KMS-11 (cell line): Measurements from ENCODE around the gene MGMT.

ENCODE experiments used
- H2AFZ ChIP-seq: fragments of 200-600 bp; sonication (generic); 2 replicates; pipeline ENCODE4 v1.6.1; 2016; ENCODE audit warnings: antibody characterized with exemption, mixed run types, low read depth
- H3K27ac ChIP-seq: fragments of 200-600 bp; sonication (generic); 2 replicates; pipeline ENCODE4 v1.6.1; 2016; ENCODE audit warnings: mild to moderate bottlenecking, mixed run types
- H3K27me3 ChIP-seq: fragments of 200-600 bp; sonication (generic); 2 replicates; pipeline ENCODE4 v1.6.1; 2017; ENCODE audit warnings: mild to moderate bottlenecking, low read depth, mixed run types, moderate library complexity; ENCODE audit not compliant: insufficient read depth
- H3K36me3 ChIP-seq: fragments of 200-600 bp; sonication (generic); 2 replicates; pipeline ENCODE4 v1.6.1; 2017; ENCODE audit warnings: mild to moderate bottlenecking, mixed run types; ENCODE audit not compliant: insufficient read depth
- H3K4me1 ChIP-seq: fragments of 200-600 bp; sonication (generic); 2 replicates; pipeline ENCODE4 v1.6.1; 2016; ENCODE audit warnings: mild to moderate bottlenecking, low read depth, mixed run types; ENCODE audit not compliant: poor library complexity, severe bottlenecking
- H3K4me2 ChIP-seq: fragments of 200-600 bp; sonication (generic); 2 replicates; pipeline ENCODE4 v1.7.0; 2016; ENCODE audit warnings: mild to moderate bottlenecking, mixed run types
- H3K4me3 ChIP-seq: fragments of 200-600 bp; sonication (generic); IDR thresholded peaks from 2 replicates; pipeline ENCODE4 v1.6.1; 2017; ENCODE audit warnings: low read depth, low read length, mixed read lengths; ENCODE audit not compliant: insufficient read depth
- H3K79me2 ChIP-seq: fragments of 200-600 bp; sonication (generic); 2 replicates; pipeline ENCODE4 v1.6.1; 2016; ENCODE audit warnings: low read depth, mixed run types; ENCODE audit not compliant: insufficient read depth
- H3K9ac ChIP-seq: fragments of 200-600 bp; sonication (generic); 2 replicates; pipeline ENCODE4 v1.6.1; 2016; ENCODE audit warnings: mild to moderate bottlenecking, mixed run types
- H4K20me1 ChIP-seq: fragments of 200-600 bp; sonication (generic); 2 replicates; pipeline ENCODE4 v1.6.1; 2016; ENCODE audit warnings: mild to moderate bottlenecking, mixed run types; ENCODE audit not compliant: insufficient read depth
- CTCF ChIP-seq: fragments of 200-600 bp; sonication (generic); conservative IDR thresholded peaks from 2 replicates; pipeline ENCODE4 v1.6.1; 2017; ENCODE audit warnings: low read depth, mild to moderate bottlenecking, antibody characterized with exemption, low read length, moderate library complexity, mixed read lengths

Gene MGMT

GRCh38 chr10:129741280-129741977, 274.4 kb downstream of the MGMT start:
- no peak for TF ChIP-seq CTCF
- Histone ChIP-seq H3K36me3 (no peaks in the 10 kb centered on the region), H3K27ac (no peak overlapping the region)

DNA sequence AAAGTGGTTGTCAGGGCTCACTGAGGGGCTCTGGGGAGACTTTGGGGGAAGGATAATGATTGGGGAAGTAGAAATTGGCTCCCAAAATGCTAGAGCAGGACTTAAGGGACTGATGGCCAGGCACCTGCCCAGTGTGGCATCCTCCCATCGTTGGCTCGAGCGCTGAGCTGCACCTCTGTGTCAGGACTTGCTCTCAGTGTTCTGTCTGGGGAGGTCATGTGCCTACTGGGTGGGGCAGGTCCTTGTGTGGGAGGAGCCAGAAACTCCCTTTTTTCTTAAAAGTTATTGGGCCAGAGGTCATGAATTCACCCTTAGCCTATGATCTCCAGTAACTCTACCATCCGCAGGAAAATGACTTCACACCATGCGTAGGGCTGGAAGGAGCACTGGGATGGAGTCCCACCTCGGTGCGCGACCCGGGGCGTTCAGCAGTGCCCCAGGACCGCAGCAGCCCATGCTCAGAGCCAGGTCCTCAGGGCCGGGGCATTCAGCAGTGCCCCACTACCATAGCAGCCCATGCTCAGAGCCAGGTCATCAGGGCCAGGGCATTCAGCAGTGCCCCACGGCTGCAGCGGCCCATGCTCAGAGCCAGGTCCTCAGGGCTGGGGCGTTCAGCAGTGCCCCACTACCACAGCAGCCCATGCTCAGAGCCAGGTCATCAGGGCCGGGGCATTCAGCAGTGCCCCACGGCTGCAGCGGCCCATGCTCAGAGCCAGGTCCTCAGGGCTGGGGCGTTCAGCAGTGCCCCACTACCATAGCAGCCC, 275.1 kb downstream of the MGMT start:
- Histone ChIP-seq H3K27ac (no peak overlapping the region), H3K27me3 (no peaks in the 10 kb centered on the region), H4K20me1 (no peaks in the 10 kb centered on the region), H3K36me3 (no peaks in the 10 kb centered on the region), H2AFZ (no peak overlapping the region), H3K4me3 (no peak overlapping the region), H3K79me2 (no peaks in the 10 kb centered on the region), H3K9ac (no peak overlapping the region), H3K4me2 (no peak overlapping the region), H3K4me1 (no peaks in the 10 kb centered on the region)
- no peak for TF ChIP-seq CTCF

More at GRCh38 chr10:129741280-129741977, 274.4 kb downstream of the MGMT start:
- Histone ChIP-seq H4K20me1 (no peaks in the 10 kb centered on the region), H3K4me1 (no peaks in the 10 kb centered on the region), H3K4me3 (no peak overlapping the region), H3K4me2 (no peak overlapping the region), H3K79me2 (no peaks in the 10 kb centered on the region), H3K27me3 (no peaks in the 10 kb centered on the region), H2AFZ (no peak overlapping the region), H3K9ac (no peak overlapping the region)

- Histone ChIP-seq H3K9ac (no peak overlapping the region), H3K79me2 (no peaks in the 10 kb centered on the region), H3K4me3 (no peak overlapping the region), H3K27me3 (no peaks in the 10 kb centered on the region), H3K4me1 (no peaks in the 10 kb centered on the region), H4K20me1 (no peaks in the 10 kb centered on the region), H3K27ac (no peak overlapping the region), H2AFZ (no peak overlapping the region), H3K4me2 (no peak overlapping the region), H3K36me3 (no peaks in the 10 kb centered on the region)
- TF ChIP-seq CTCF, result no peak
Measured at GRCh38 chr10:129742742-129743550, 275.9 kb downstream of the MGMT start.

GRCh38 chr10:129743738-129744133, 276.7 kb downstream of the MGMT start:
- H2AFZ ChIP-seq, result no peak overlapping the region
- H3K79me2 ChIP-seq, result no peaks in the 10 kb centered on the region
- no peak overlapping the region for H3K9ac ChIP-seq
- H3K4me3 ChIP-seq, result no peak overlapping the region
- no peak overlapping the region for H3K27ac ChIP-seq
- H3K27me3 ChIP-seq, result no peaks in the 10 kb centered on the region
- H3K4me1 ChIP-seq, result no peaks in the 10 kb centered on the region
- no peak for TF ChIP-seq CTCF
- no peaks in the 10 kb centered on the region for H3K36me3 ChIP-seq
- H4K20me1 ChIP-seq, result no peaks in the 10 kb centered on the region
- no peak overlapping the region for H3K4me2 ChIP-seq
